Lower lobe of right lung (tissue), 2 donors: ENCODE measurements around the gene PLEKHM3. TPM values are rescaled to one million over a fixed set of nuclear protein-coding genes. Genes with fewer than 3 reads are reported as not detected.

Source experiments
- ATAC-seq, 2 donors: fragments of 200-7000 bp; cut with Tn5 transposase; one replicate each; pipeline ENCODE4 v1.9.1; 2020 to 2022; ENCODE audit warnings: mild to moderate bottlenecking in 2 of 2, moderate library complexity in 2 of 2
- DNase-seq: peaks from one replicate; pipeline ENCODE4 v3.0.0-alpha.2; 2020
- H3K27ac ChIP-seq: fragments of 200-600 bp; one replicate; pipeline ENCODE4 v1.8.0; 2022
- H3K27me3 ChIP-seq: fragments of 200-600 bp; one replicate; pipeline ENCODE4 v1.8.0; 2022; ENCODE audit warnings: low read depth
- H3K36me3 ChIP-seq: fragments of 200-600 bp; one replicate; pipeline ENCODE4 v1.8.0; 2022; ENCODE audit warnings: mild to moderate bottlenecking
- H3K4me1 ChIP-seq: fragments of 200-600 bp; one replicate; pipeline ENCODE4 v1.8.0; 2022
- H3K4me3 ChIP-seq: fragments of 200-600 bp; one replicate; pipeline ENCODE4 v1.8.0; 2022; ENCODE audit warnings: mild to moderate bottlenecking
- H3K9me3 ChIP-seq: fragments of 200-600 bp; one replicate; pipeline ENCODE4 v1.8.0; 2022
- CTCF ChIP-seq: fragments of 200-600 bp; IDR thresholded peaks from one replicate; pipeline ENCODE4 v1.8.0; 2022; ENCODE audit warnings: antibody characterized with exemption, mild to moderate bottlenecking
- intact Hi-C: fragments of 100-400 bp; cut with DNase I; formaldehyde crosslinking; loops from one replicate; pipeline ENCODE4 v1.11.0; 2022
- total RNA-seq: library from RNA; stranded (reverse); fragmentation: NEBNext Ultra II Directional; extraction: Animal tissue kit (Norgen Biotek cat#: 25700); gene quantifications from one replicate; pipeline ENCODE4 v1.2.1, GENCODE V29; 2021
- donor health status: DM: no; HTN: yes; CAD: no; lungs with severe emphysema.

The PLEKHM3 gene
- total RNA-seq, 1 donor from 2014 or later = 25.8 TPM

DNA sequence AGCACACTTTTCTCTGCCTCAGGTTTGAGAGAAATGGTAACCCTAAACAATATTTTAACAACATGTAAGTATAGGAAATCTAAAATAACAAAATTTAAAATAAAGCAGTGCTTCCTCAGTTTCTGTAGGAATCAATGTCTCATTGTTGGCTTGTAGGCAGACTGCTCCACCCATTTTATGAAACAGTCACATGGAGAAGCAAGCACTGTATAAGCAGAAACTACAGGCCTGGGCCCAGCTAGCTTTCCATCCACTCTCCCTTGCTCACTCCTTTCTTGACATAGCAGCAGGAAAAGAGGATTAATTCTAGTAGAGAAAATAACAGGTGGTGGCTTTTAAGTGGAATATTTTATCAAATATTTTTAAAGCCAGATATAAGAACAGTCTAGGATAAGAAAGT, 97.2 kb downstream of the PLEKHM3 start:
- H3K27me3 ChIP-seq = no peaks in the 10 kb centered on the region
- TF ChIP-seq CTCF = no peak
- H3K27ac ChIP-seq = no peak overlapping the region
- intact Hi-C loops = no loop called here
- H3K9me3 ChIP-seq = no peaks in the 10 kb centered on the region
- H3K4me3 ChIP-seq = no peak overlapping the region
- no peaks in the 10 kb centered on the region for H3K36me3 ChIP-seq
- peak in 1 of 2 donors; percentile 41 for ATAC-seq
- peaks cover 9% of the 10 kb centered on the region for H3K4me1 ChIP-seq
- no peak for DNase-seq

GRCh38 chr2:207926989-207927300, 98.4 kb downstream of the PLEKHM3 start:
- ATAC-seq (no peak), DNase-seq (no peak)
- Histone ChIP-seq H3K4me1 (peaks cover 9% of the 10 kb centered on the region), H3K4me3 (no peak overlapping the region), H3K36me3 (no peaks in the 10 kb centered on the region), H3K27ac (peak overlapping the region; percentile 8), H3K27me3 (no peaks in the 10 kb centered on the region), H3K9me3 (no peaks in the 10 kb centered on the region)
- no peak for TF ChIP-seq CTCF
- intact Hi-C loops = no loop called here

DNA sequence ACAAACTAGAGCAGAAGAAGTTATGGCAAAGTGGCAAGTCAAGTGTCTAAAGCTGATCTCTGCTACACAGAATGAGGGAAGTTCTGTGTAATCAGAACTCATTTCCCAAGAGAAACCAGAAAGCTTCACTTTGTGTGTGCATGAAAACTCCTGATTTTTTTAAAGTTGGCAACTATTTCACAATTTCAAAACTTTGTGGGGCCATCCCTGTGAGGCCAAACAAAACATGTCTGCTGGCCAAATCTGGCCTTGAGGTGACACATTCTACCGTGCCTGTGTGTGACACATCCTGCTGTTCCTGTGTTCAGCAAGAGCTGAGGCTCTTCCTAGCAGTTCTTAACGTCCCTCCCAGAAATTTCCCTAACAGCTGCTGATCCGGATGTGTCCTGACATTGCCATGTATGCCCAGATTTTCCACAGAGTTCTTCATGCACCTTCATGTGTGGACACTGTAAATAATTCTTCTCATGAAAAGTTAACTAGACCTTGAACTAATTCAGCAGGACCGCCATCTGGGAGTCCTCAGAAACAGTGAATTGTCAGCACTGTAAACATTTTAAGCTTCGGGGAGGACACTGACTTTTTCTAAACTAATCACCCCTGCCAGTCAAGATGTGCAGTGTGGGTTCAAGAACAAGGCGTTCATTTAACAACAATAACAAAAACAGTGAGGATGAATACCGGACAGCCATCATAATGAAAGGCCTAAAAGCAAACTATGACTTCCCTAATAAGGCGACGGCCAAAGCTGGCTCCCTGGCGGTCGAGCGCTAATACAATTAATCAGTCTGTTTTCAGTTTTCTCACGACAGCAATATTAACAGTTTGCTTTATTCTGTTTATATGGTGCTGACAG, 99.0 kb downstream of the PLEKHM3 start:
- H3K4me3 ChIP-seq = no peak overlapping the region
- DNase-seq (no peak), ATAC-seq (peak; percentile 36 to 46)
- H3K9me3 ChIP-seq = no peaks in the 10 kb centered on the region
- no peaks in the 10 kb centered on the region for H3K36me3 ChIP-seq
- peaks cover 9% of the 10 kb centered on the region for H3K4me1 ChIP-seq
- intact Hi-C loops = no loop called here
- H3K27ac ChIP-seq = peak overlapping the region; percentile 8
- TF ChIP-seq CTCF = no peak
- H3K27me3 ChIP-seq = no peaks in the 10 kb centered on the region

GRCh38 chr2:207925601-207926000, 99.7 kb downstream of the PLEKHM3 start:
- Histone ChIP-seq H3K27ac (peak overlapping the region; percentile 8), H3K9me3 (no peaks in the 10 kb centered on the region), H3K4me1 (peaks cover 9% of the 10 kb centered on the region), H3K27me3 (no peaks in the 10 kb centered on the region), H3K36me3 (no peaks in the 10 kb centered on the region), H3K4me3 (no peak overlapping the region)
- no peak for TF ChIP-seq CTCF
- no peak for ATAC-seq
- intact Hi-C loops = no loop called here
- DNase-seq = no peak

DNA sequence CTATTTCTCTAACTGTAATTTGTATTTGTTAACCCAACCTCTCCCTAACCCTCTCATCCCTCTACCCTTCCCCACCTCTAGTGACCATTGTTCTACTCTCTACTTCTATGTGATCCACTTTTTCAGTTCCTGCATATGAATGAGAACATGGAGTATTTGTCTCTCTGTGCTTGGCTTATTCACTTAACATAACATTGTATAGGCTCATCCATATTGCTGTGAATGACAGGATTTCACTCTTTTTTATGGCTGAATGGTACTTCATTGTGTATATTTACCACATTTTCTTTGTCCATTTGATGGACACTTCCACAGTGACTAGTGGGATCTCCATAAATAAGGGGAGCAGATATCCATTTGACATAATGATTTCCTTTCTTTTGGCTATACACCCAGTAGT, 103.7 kb downstream of the PLEKHM3 start:
- DNase-seq (no peak), ATAC-seq (no peak)
- Histone ChIP-seq H3K9me3 (no peaks in the 10 kb centered on the region), H3K27ac (no peak overlapping the region), H3K36me3 (no peaks in the 10 kb centered on the region), H3K4me3 (no peak overlapping the region), H3K4me1 (peaks cover 9% of the 10 kb centered on the region), H3K27me3 (no peaks in the 10 kb centered on the region)
- TF ChIP-seq CTCF = no peak
- intact Hi-C loops = no loop called here
